ENCODE results near the gene ACOT7.
"Not testable (repeated sequence)": the region's sequence is repeated elsewhere in the genome, so short reads cannot be mapped to it uniquely, and the experiment has no call there.

Gene ACOT7

GRCh38 chr1:6363085-6363884 lies 30.3 kb downstream of the ACOT7 start:
- not testable (repeated sequence) for DNase-seq (ENCODE audit: low read depth in 2 of 2)

DNA sequence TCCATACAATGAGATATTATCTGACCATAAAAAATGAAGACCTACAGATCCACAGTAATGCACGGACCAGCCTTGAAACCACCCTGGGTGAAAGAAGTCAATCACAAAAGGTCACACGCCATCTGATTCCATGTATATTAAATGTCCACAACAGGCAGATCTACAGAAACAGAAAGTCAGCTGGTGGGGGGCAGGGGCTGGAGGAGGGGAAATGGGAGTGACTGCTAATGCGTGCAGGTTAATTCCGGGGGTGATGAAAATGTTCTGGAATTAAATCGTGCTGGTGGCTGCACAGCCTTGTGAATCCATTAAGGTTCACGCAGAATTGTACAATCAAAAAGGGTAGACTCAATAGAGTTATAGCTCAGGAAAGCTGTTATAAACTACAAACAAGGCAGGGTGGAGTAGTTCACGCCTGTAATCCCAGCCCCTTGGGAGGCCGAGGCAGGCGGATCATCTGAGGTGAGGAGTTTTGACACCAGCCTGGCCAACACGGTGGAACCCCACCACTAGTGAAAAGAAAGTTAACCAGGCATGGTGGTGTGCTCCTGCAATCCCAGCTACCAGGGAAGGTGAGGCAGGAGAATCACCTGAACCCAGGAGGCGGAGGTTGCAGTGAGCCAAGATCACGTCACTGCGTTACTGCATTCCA lies 32.3 kb downstream of the ACOT7 start:
- no peak for DNase-seq (ENCODE audit: low read depth in 2 of 2)

DNA sequence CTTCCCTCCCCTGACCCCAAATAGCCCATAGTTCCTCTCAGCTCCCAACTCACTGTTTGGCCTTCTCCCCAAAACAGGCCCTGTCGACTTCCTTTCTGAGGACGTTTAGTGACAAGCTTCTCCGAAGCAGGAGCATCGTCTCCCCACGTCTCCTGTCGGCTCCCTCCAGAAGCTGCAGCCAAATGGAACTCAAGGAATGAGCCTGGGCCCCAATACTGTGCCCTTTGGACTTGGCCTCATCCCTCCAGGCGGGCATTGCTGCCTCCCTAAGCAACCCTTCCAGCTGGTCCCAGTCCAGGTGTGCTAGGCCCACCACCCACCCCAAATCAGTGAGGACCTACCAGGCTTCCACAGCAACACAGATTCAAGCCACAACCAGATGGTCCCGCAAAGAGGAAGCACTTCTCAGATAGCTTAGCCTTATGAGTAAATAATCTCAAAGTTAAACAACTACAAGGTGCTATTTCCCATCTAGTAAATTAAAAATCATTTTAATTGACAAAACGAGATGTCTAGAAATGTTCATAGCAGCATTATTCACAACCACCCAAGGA lies 33.0 kb downstream of the ACOT7 start:
- no peak for DNase-seq (ENCODE audit: low read depth in 2 of 2)

- DNase-seq (ENCODE audit: low read depth in 2 of 2), result no peak
Measured at GRCh38 chr1:6360117-6360496, 33.5 kb downstream of the ACOT7 start.

- DNase-seq (ENCODE audit: low read depth in 2 of 2), result peak in 1 of 2 experiments; percentile 38
Measured at GRCh38 chr1:6359216-6360116, 34.1 kb downstream of the ACOT7 start.

DNA sequence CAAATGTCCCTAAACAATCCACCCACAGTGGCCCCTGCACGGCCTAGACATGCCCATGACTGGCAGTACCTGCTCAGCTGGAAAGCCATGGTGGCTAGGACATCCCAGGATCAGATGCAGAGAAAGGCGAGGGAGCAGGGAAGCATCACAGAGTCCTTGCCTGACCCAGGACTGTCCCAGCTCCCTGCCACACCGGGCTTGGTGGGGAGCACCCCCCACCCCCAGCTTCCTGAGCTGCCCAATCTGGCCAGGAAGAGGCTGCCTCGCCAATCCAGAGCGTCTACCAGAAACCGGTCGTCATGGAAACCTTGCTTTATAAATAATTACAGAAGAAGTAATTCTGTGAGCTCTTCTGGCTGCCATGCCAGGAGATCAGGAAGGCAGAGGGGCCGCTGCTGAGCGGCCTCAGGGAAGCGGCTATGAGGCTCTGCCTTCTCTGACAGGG lies 34.8 kb downstream of the ACOT7 start:
- no peak for DNase-seq (ENCODE audit: low read depth in 2 of 2)

DNA sequence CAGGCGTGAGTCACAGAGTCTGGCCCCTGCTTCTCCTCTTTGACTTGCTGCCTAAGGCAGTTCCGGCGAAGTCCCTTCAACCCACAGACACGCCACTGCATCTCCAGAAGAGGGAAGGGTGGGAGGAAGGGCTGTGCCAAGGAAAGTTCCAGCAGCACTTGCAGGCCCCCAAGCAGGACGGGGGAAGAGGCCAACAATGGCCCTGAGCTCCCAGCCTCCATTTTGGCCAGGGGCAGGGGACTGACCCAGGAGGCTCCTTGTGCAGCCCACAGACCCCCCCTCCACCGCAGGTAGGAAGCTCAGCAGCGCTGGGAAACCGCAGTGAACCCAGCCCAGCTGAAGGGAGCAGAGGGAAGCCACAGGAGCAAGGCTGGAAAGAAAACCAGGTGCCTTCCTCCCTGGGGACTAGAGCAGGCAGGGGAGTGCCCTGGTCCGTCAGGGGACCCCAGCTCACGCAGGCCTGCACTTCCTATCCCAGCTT lies 35.4 kb downstream of the ACOT7 start:
- no peak for DNase-seq (ENCODE audit: low read depth in 2 of 2)

DNA sequence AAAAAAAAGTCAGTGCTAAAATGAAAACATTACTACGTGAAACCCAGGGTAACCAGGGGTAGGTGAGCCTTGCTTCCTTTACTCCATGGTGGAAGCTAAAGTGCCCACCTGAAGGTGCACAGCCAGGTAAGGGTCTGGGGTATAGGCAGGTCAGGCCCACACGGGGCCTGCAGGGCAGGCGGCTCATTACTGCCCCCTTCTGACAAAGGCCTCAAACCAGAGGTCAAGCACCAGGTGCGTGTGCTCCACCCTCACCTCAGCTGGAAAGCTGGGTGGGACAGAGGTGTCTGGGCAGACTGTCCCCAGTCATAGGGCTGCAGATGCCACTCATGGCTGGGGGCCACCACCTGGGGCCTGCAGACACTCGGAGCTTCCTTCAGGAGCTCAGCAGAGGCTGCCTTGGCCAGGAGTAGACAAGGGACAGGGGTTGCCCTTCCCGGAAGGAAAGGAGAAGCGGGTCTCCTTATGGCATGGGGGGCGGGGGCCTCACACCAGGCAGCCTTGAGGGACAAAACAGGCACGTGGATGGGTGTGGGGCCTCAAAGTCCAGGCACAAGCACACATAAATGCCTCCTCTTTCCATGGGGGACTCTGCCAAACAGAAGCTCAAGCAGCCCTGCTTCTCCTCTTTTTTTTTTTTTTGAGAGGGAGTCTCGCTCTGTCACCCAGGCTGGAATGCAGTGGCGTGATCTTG lies 36.2 kb downstream of the ACOT7 start:
- DNase-seq (ENCODE audit: low read depth in 2 of 2), result no peak

DNA sequence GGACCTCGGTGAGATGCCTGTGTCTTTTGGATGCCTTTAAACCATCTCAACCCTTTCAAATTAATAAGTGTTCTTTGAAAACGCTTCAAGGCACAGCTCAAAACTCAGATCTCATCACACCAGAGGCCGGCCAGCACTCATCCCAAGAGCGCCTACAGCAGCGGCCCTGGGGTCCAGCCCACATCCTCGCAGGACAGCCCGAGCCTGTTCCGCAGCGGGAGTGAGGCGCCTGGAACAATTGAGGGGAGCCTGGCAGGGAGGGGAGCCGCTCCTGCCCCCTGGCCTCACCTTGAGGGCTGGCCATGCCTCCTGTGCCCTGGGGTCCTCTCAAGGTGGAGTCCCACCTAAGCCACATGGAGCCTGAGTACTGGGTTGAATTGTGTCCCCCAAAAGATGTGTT lies 37.9 kb downstream of the ACOT7 start:
- no peak for DNase-seq (ENCODE audit: low read depth in 2 of 2)

DNA sequence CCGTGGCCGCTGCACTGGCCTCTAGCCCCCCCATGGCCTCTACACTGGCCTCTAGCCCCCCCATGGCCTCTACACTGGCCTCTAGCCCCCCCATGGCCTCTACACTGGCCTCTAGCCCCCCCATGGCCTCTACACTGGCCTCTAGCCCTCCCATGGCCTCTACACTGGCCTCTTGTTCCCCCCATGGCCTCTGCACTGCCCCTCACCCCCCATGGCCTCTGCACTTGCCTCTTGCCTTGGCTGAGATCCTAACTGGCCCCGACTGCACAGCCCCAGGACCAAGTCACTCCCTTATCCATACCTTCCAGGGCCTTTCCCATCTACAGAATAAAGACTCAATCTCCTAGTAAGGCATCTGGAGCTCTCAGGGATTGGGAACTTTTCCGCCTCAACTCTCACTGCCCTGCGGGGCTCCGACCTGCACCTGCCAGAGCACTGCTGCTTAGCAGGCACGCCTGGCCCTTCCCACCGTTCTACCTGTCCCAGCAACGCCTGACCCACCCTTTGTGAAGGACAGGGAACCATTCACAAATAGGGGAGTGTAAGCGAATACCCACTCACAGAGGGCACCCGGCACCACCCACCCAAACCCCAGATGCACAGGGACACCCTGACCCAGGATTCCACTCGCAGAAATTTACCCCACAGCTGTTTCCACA lies 38.8 kb downstream of the ACOT7 start:
- no peak for DNase-seq (ENCODE audit: low read depth in 2 of 2)

GRCh38 chr1:6353955-6354658 lies 39.5 kb downstream of the ACOT7 start:
- no peak for DNase-seq (ENCODE audit: low read depth in 2 of 2)

DNA sequence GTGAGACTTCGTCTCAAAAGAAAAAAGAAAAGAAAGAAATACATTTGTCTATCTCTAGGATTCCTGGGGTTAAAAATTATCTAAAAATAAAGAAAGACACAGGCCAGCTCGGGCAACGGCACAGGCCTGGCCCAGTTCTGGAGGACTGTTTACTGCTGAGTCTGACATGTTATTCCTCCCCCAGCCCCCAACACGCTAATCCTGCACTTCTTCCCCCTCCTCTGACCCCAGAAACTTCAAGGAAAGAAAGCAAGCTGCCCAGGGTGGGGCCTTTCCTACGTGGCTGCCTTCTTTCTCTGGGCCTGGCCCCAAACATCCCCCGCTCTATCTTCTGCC lies 40.0 kb downstream of the ACOT7 start:
- DNase-seq (ENCODE audit: low read depth in 2 of 2), result no peak

GRCh38 chr1:6352138-6352563 lies 41.4 kb downstream of the ACOT7 start:
- no peak for DNase-seq (ENCODE audit: low read depth in 2 of 2)

- no peak for DNase-seq (ENCODE audit: low read depth in 2 of 2)
Measured at GRCh38 chr1:6351480-6352137, 42.0 kb downstream of the ACOT7 start.

DNA sequence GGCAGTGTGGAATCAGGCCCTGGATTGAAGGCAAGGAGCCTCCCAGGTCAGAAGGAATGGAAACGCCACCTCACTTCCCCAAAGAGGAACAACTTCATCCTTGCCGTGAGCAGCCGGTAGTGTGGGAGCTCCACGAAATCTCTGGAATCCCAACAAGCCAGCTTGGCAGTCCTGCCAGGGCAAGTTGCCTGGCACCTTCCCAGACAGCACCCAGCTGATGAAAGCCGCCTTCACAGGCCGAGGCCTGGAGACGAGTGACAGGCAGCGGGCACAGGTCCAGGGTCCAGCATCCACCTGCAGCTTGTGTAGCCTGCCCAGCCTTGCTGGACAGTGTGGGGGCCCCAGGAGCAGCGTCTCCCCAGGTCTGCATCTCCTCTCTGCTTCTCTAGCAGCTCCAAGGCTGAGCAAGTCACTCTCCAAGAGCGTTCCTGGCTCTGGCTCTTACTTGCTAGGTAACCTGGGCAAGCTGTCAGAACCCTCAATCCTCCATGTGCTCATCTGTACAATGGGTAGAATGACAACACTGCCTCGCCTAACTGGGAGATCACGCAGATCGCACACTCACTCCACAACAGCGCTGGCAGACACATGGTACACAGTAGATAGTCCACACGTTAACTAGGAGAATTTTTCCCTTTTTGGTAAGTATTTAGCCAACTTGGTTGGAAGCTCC lies 43.0 kb downstream of the ACOT7 start:
- DNase-seq (ENCODE audit: low read depth in 2 of 2), result no peak

- no peak for DNase-seq (ENCODE audit: low read depth in 2 of 2)
Measured at GRCh38 chr1:6349254-6349943, 44.2 kb downstream of the ACOT7 start.

- no peak for DNase-seq (ENCODE audit: low read depth in 2 of 2)
Measured at GRCh38 chr1:6348511-6349191, 44.9 kb downstream of the ACOT7 start.

Data from stimulated activated CD4-positive, alpha-beta T cell treated with anti-CD3 and anti-CD28 coated beads, Interleukin-12 subunit alpha, Interleukin-12 subunit beta, amount 100 ng/mL, for 24 hours (primary cell).